BE2C (cell line): ENCODE results near the gene AGO1.

Experiments
- DNase-seq: peaks from one replicate; pipeline ENCODE4 v3.0.0-alpha.2; 2020
- H3K27me3 ChIP-seq: fragments of 250-450 bp; sonication (Bioruptor Pico); 2 replicates; pipeline ENCODE4 v1.5.1; 2020; ENCODE audit warnings: mild to moderate bottlenecking
- H3K36me3 ChIP-seq: fragments of 250-450 bp; sonication (Bioruptor Pico); 2 replicates; pipeline ENCODE4 v1.5.1; 2020; ENCODE audit warnings: mild to moderate bottlenecking
- H3K4me1 ChIP-seq: fragments of 250-450 bp; sonication (Bioruptor Pico); 2 replicates; pipeline ENCODE4 v1.5.1; 2020
- H3K4me3 ChIP-seq: 2 replicates; pipeline ENCODE4 v1.5.1; 2011; ENCODE audit warnings: low read depth, low read length
- H3K9me3 ChIP-seq: fragments of 250-450 bp; sonication (Bioruptor Pico); 2 replicates; pipeline ENCODE4 v1.5.1; 2020
- TF ChIP-seq, protein P1 (sequence below): IDR thresholded peaks from 2 replicates; pipeline ENCODE4 v1.5.1; 2012; ENCODE audit warnings: mild to moderate bottlenecking, low read depth, low read length

AGO1 gene

DNA sequence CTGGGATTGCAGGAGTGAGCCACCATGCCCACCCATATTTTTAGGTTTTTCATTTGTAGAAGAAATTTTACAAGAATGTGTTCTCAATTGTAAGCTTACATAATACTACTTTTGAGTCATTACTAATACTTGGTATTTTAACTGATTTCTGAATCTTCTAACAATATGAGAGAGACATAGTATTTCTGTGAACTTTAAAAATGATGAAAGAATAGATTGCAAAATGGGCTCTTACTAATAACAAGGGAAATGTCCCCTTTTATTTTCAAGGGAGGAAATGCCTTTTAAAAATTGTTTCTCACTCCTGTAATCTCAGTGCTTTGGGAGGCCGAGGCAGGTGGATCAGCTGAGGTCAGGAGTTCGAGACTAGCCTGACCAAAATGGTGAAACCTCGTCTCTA lies 53.8 kb downstream of the AGO1 start:
- H3K36me3 ChIP-seq, result no peaks in the 10 kb centered on the region
- H3K9me3 ChIP-seq, result no peaks in the 10 kb centered on the region
- no peaks in the 10 kb centered on the region for H3K4me1 ChIP-seq
- no peak for DNase-seq
- TF ChIP-seq, protein P1, sequence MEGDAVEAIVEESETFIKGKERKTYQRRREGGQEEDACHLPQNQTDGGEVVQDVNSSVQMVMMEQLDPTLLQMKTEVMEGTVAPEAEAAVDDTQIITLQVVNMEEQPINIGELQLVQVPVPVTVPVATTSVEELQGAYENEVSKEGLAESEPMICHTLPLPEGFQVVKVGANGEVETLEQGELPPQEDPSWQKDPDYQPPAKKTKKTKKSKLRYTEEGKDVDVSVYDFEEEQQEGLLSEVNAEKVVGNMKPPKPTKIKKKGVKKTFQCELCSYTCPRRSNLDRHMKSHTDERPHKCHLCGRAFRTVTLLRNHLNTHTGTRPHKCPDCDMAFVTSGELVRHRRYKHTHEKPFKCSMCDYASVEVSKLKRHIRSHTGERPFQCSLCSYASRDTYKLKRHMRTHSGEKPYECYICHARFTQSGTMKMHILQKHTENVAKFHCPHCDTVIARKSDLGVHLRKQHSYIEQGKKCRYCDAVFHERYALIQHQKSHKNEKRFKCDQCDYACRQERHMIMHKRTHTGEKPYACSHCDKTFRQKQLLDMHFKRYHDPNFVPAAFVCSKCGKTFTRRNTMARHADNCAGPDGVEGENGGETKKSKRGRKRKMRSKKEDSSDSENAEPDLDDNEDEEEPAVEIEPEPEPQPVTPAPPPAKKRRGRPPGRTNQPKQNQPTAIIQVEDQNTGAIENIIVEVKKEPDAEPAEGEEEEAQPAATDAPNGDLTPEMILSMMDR, result no peak
- H3K27me3 ChIP-seq, result no peaks in the 10 kb centered on the region
- H3K4me3 ChIP-seq, result no peak overlapping the region

DNA sequence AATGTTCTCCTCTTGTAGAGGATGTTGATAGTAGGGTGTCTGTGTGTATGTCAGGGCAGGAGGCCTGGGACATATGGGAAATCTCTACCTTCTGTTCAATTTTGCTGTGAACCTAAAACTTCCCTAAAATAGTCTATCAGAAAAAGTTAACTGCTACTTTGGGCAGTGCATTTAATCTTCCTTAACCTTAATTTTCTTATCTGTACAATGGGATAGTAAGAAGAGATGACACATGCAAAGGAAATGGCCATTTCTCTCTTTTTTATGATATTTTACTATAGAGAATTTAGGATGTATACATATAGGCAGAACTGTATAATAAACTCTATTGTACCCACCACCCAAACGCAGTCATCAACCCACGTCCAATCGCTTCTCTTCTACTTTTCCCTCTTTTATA lies 56.5 kb downstream of the AGO1 start:
- no peaks in the 10 kb centered on the region for H3K27me3 ChIP-seq
- no peaks in the 10 kb centered on the region for H3K4me1 ChIP-seq
- no peaks in the 10 kb centered on the region for H3K36me3 ChIP-seq
- no peak overlapping the region for H3K4me3 ChIP-seq
- DNase-seq, result no peak
- H3K9me3 ChIP-seq, result no peaks in the 10 kb centered on the region
- TF ChIP-seq, protein P1, result no peak

DNA sequence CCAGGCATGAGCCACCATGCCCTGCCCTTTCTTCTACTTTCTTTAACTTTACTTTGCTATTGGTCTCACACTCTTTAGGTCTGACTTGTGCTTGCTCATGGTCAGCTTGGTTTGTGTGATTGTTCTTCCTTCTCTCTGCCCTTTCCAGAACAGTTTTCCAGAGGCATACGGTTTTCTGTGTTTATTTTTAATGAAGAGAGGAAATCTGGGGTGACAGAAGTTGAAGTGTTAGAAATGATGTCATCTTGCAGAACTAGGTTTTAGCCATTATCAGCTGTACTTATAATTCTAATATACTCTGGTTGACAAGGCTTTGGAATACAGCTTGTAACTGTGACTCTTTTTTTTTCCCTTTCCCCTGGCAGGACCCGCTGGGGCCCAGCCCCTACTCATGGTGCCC lies 62.3 kb downstream of the AGO1 start:
- no peaks in the 10 kb centered on the region for H3K27me3 ChIP-seq
- no peak overlapping the region for H3K4me3 ChIP-seq
- TF ChIP-seq, protein P1, result no peak
- no peak for DNase-seq
- H3K36me3 ChIP-seq, result no peaks in the 10 kb centered on the region
- no peaks in the 10 kb centered on the region for H3K9me3 ChIP-seq
- no peaks in the 10 kb centered on the region for H3K4me1 ChIP-seq

DNA sequence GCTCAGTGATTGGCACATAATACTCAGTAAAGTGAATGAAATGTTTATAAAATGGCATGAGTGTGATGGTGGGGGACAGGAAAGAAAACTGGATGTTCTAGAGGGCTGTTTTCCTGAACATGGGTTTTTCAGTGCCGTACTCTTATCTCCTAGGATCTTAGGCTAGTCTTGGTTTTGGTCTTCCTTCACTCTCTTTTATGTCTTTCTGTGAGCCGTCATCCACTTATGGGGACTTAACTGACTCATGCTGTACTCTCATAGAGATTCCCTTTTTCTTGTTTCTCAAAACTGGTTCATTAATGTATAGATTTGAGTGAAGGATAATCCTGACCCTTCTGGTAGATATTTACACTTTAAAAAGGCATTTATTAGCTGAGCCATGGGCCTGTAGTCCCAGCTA lies 64.5 kb downstream of the AGO1 start:
- no peak for DNase-seq
- Histone ChIP-seq H3K9me3 (no peaks in the 10 kb centered on the region), H3K27me3 (no peaks in the 10 kb centered on the region), H3K4me3 (no peak overlapping the region), H3K36me3 (no peaks in the 10 kb centered on the region), H3K4me1 (no peaks in the 10 kb centered on the region)
- TF ChIP-seq, protein P1, result no peak

DNA sequence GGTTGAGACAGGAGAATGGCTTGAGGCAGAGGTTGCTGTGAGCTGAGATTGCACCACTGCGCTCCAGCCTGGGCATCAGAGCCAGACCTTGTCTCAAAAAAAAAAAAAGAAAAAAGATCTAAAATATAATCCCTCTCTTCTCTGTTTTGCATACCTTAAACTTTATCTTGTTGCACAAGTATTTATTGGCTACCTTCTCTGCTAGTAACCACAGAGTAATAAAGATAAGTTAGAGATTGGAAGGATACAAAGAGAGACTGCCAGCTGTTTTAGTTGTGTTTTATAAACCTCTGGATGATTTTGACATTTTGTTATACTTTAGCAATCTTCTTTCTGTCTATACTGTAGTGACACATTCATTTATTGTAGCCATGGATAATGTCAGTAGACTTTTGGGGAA lies 75.5 kb downstream of the AGO1 start:
- Histone ChIP-seq H3K27me3 (no peaks in the 10 kb centered on the region), H3K36me3 (no peaks in the 10 kb centered on the region), H3K4me1 (no peaks in the 10 kb centered on the region), H3K9me3 (no peaks in the 10 kb centered on the region), H3K4me3 (no peak overlapping the region)
- DNase-seq, result no peak
- TF ChIP-seq, protein P1, result no peak

DNA sequence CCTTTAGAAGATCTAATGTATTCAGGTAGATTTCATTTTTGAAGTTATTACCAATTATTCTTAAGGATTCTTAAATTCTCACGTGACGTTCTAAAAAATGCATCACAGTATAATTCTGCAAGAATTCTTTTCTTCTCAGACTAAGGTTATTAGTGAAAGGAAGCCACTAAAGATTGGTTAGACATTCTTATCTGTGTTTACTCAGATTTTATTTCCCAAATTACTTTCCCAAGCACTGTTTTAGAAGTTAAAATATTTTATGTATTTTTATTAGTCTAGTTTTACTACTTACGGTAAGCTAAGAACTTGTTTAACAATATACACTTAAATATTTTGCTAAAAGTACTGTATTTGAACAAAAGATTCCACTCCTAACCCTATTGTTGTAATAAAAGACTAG lies 76.3 kb downstream of the AGO1 start:
- H3K4me3 ChIP-seq, result no peak overlapping the region
- H3K36me3 ChIP-seq, result no peaks in the 10 kb centered on the region
- no peaks in the 10 kb centered on the region for H3K9me3 ChIP-seq
- TF ChIP-seq, protein P1, result no peak
- no peaks in the 10 kb centered on the region for H3K27me3 ChIP-seq
- no peaks in the 10 kb centered on the region for H3K4me1 ChIP-seq
- DNase-seq, result no peak
